K562 (cell line): Measurements from ENCODE around the gene PRDM16. TPM values are rescaled to one million over a fixed set of nuclear protein-coding genes. Genes with fewer than 3 reads are reported as not detected.

ENCODE experiments used
- ATAC-seq: fragments of 200-7000 bp; cut with Tn5 transposase; 3 replicates; pipeline ENCODE4 v1.9.1; 2020; ENCODE audit warnings: moderate library complexity
- BruUV-seq: library from RNA; stranded (reverse); fragments of 400-500 nt; replicated peaks from 2 replicates; lab custom pipeline; 2021; lab: Mats Ljungman, UMichigan
- CTCF ChIA-PET: fragments of 300-600 bp; formaldehyde crosslinking; extraction: SDS; loops from one replicate; lab custom pipeline; 2021; ENCODE audit warnings: low intra/inter-chr PET ratio; lab: Yijun Ruan, JAX
- POLR2A ChIA-PET: fragments of 300-600, 350-650 bp; sonication (Branson Sonifier 250); formaldehyde crosslinking; extraction: SDS; loops from one replicate; lab custom pipeline; 2021; ENCODE audit warnings: antibody characterized with exemption, inconsistent platforms; lab: Yijun Ruan, JAX
- DNase-seq, 4 experiments: peaks; one replicate each; pipeline versions ENCODE4 v3.0.0 to v3.0.0-alpha.2; 2011 to 2018; ENCODE audit warnings: low spot score in 3 of 4, mixed read lengths in 3 of 4; ENCODE audit errors: extremely low read depth in 1 of 4
- FAIRE-seq: peaks from 2 replicates; lab custom pipeline; 2011; peaks lifted over from hg19 to GRCh38; lab: Jason Lieb, UNC
- H2AFZ ChIP-seq: 2 replicates; pipeline ENCODE4 v1.6.0; 2011; ENCODE audit warnings: low read depth, low read length, control low read depth, inconsistent platforms
- H3K27ac ChIP-seq: fragments of 200-600 bp; 3 replicates; pipeline ENCODE4 v1.8.0; 2011; ENCODE audit warnings: low read depth, mild to moderate bottlenecking, control low read depth, inconsistent platforms, low read length, moderate library complexity, mixed read lengths; ENCODE audit errors: extremely low read depth
- H3K27me3 ChIP-seq, 2 experiments: fragments of 300-600 bp in 1 of 2; 2 replicates in 1 of 2; 3 replicates in 1 of 2; pipeline versions ENCODE4 v1.6.0 to v1.8.0; 2011; ENCODE audit warnings: inconsistent platforms in 2 of 2, low read length in 2 of 2, mild to moderate bottlenecking in 1 of 2, mixed read lengths in 1 of 2, moderate library complexity in 1 of 2; ENCODE audit not compliant: control insufficient read depth in 2 of 2, insufficient read depth in 2 of 2
- H3K36me3 ChIP-seq: fragments of 300-600 bp; 3 replicates; pipeline ENCODE4 v1.8.0; 2011; ENCODE audit warnings: mild to moderate bottlenecking, low read length, inconsistent platforms; ENCODE audit not compliant: control insufficient read depth, insufficient read depth
- H3K4me1 ChIP-seq, 2 experiments: fragments of 200-600 bp in 1 of 2; replicated peaks in 1 of 2; 2 replicates in 1 of 2; 3 replicates in 1 of 2; pipeline versions ENCODE4 v1.5.1 to v1.8.0; 2011; ENCODE audit warnings: inconsistent platforms in 2 of 2, low read length in 2 of 2, mild to moderate bottlenecking in 1 of 2, mixed read lengths in 1 of 2, moderate library complexity in 1 of 2; ENCODE audit not compliant: control insufficient read depth in 2 of 2, insufficient read depth in 2 of 2
- H3K4me2 ChIP-seq: 2 replicates; pipeline ENCODE4 v1.6.1; 2011; ENCODE audit warnings: low read length, control low read depth, inconsistent platforms, mixed read lengths; ENCODE audit not compliant: insufficient read depth
- H3K4me3 ChIP-seq: fragments of 200-600 bp; sonication (generic), shearing (Covaris generic); 2 replicates; pipeline ENCODE4 v1.5.1; 2016; ENCODE audit warnings: control low read depth, inconsistent platforms
- H3K79me2 ChIP-seq: fragments of 200-600 bp; 3 replicates; pipeline ENCODE4 v1.8.0; 2011; ENCODE audit warnings: low read length, inconsistent platforms; ENCODE audit not compliant: control insufficient read depth, insufficient read depth
- H3K9ac ChIP-seq, 2 experiments: 2 replicates each; pipeline versions ENCODE4 v1.6.0 to v1.6.1; 2011; ENCODE audit warnings: low read depth in 2 of 2, low read length in 2 of 2, control low read depth in 1 of 2, inconsistent platforms in 1 of 2, mild to moderate bottlenecking in 1 of 2, mixed read lengths in 1 of 2; ENCODE audit not compliant: insufficient read depth in 1 of 2
- H3K9me1 ChIP-seq: one replicate; pipeline ENCODE4 v1.6.0; 2011; ENCODE audit warnings: inconsistent platforms, mild to moderate bottlenecking, low read length, moderate library complexity; ENCODE audit not compliant: control insufficient read depth, insufficient read depth
- H3K9me3 ChIP-seq: replicated peaks from 2 replicates; pipeline ENCODE4 v1.5.1; 2011; ENCODE audit warnings: low read depth, low read length, inconsistent platforms; ENCODE audit not compliant: control insufficient read depth, insufficient read depth
- H4K20me1 ChIP-seq: replicated peaks from 2 replicates; pipeline ENCODE4 v1.6.1; 2011; ENCODE audit warnings: low read length, inconsistent platforms, mixed read lengths; ENCODE audit not compliant: control insufficient read depth, insufficient read depth
- NFATC3 ChIP-seq: fragments of 450-650 bp; IDR thresholded peaks from 2 replicates; pipeline ENCODE4 v1.6.1; 2017; ENCODE audit warnings: mild to moderate bottlenecking
- POLR2G ChIP-seq: fragments of 200-400 bp; formaldehyde crosslinking; IDR thresholded peaks from 2 replicates; pipeline ENCODE4 v1.6.1; 2017; ENCODE audit warnings: low read depth, mild to moderate bottlenecking, antibody characterized with exemption, low read length, moderate library complexity
- POLR3G ChIP-seq: IDR thresholded peaks from 2 replicates; pipeline ENCODE4 v1.6.1; 2011; ENCODE audit not compliant: insufficient read length, insufficient replicate concordance; ENCODE audit errors: extremely low read depth
- YBX1 ChIP-seq: fragments of 450-650 bp; IDR thresholded peaks from 2 replicates; pipeline ENCODE4 v1.7.1; 2016; ENCODE audit warnings: mild to moderate bottlenecking
- ZFX ChIP-seq: sonication (generic); formaldehyde crosslinking; IDR thresholded peaks from 2 replicates; pipeline ENCODE4 v1.8.0; 2022; ENCODE audit warnings: mild to moderate bottlenecking, missing genetic modification reagents, moderate library complexity
- WGBS: fragments of 100-300 bp; shearing (Covaris generic); methylation state at CpG from one replicate; pipeline ENCODE4 v1.1.6; 2016; ENCODE audit warnings: low coverage, mixed read lengths; ENCODE audit not compliant: insufficient coverage; ENCODE audit errors: missing lambda C conversion rate; 5-methylcytosine and 5-hydroxymethylcytosine counted together
- in situ Hi-C: fragments of 300-500 bp; cut with MboI; formaldehyde crosslinking; loops from 4 replicates; pipeline ENCODE4 v1.15.0; 2018; ENCODE audit warnings: inconsistent platforms, mixed read lengths
- intact Hi-C: fragments of 100-400 bp; cut with micrococcal nuclease; formaldehyde crosslinking; loops from 2 replicates; pipeline ENCODE4 v1.14.2; 2022
- polyA plus RNA-seq, 8 experiments: library from polyadenylated mRNA; depleted of rRNA in 4 of 8; stranded (reverse) in 5 of 8; unstranded in 3 of 8; fragments of >200 nt; fragmentation: Nextera tagmentation in 2 of 8; fragmentation: Illumina TruSeq in 1 of 8; extraction: Ambion mirVana in 2 of 8; extraction: Trizol in 1 of 8; gene quantifications; 2 replicates each; pipeline versions ENCODE4 v1.2.1 to v1.2.3, GENCODE V29; 2011 to 2014; ENCODE audit warnings: inconsistent platforms in 1 of 8, missing spikeins in 1 of 8
- total RNA-seq, 7 experiments: library from RNA; depleted of rRNA in 6 of 7; stranded (reverse); fragments of >200 nt in 6 of 7; fragmentation: Illumina TruSeq in 2 of 7; extraction: Trizol in 2 of 7; gene quantifications; 2 replicates each; pipeline versions ENCODE4 v1.2.1 to v1.2.3, GENCODE V29; 2011 to 2021; ENCODE audit warnings: low replicate concordance in 1 of 7
- TF ChIP-seq, protein P1 (sequence below): sonication (generic); formaldehyde crosslinking; IDR thresholded peaks from 2 replicates; pipeline ENCODE4 v1.8.1; 2022; ENCODE audit warnings: missing genetic modification reagents

Gene PRDM16
- total and polyA plus RNA-seq, 9 of the 15 experiments (the other 6 are each of a cell fraction or from before 2014, with no cell fraction given): 0.10 to 0.27 TPM; not detected in 7

DNA sequence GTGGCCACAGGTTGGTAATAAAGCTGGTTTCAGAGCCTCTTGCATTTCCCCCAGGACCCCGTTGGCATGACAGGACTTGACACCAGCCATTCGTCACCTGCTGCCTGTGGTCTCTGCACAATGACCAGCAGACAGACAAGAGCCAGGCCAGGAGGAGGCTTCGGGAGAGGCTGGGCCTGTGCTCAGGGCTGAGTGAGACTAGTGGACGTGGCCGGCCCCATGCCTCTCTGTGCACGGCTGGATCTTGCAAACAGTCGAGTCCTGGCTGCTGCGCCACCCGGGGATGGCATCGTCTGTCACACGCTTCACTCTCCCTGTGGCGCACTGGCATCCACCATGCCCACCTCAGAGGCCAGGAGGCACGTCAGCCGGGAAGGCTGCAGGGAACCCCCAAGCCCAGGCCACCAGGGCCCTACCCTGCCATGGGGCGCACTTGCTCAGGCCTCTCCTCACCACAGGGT, 208.0 kb downstream of the PRDM16 start (continued):
- TF ChIP-seq, protein P1, sequence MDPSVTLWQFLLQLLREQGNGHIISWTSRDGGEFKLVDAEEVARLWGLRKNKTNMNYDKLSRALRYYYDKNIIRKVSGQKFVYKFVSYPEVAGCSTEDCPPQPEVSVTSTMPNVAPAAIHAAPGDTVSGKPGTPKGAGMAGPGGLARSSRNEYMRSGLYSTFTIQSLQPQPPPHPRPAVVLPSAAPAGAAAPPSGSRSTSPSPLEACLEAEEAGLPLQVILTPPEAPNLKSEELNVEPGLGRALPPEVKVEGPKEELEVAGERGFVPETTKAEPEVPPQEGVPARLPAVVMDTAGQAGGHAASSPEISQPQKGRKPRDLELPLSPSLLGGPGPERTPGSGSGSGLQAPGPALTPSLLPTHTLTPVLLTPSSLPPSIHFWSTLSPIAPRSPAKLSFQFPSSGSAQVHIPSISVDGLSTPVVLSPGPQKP (CRISPR knock-in tag): no peak

DNA sequence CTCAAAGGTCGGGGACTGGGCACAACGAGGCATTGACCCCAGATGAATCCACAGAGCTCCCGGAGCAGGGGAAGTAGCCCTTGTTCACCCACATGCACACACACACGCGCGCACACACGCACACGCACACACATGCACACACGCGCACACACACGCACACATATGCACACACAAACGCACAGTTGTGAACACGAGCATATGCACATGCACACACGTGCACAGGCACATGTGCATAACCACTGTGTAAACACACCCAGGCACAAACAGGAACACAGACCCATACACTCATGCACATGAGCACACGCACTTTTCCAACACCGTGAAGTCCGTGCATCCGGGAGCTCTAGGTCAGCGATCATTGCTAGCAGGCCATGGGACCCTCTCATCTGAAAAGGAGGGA, 208.6 kb downstream of the PRDM16 start:
- Histone ChIP-seq H3K79me2 (no peaks in the 10 kb centered on the region), H2AFZ (no peak overlapping the region), H3K4me3 (no peak overlapping the region), H3K4me1 (no peaks in the 10 kb centered on the region; a peak in 2 of 5 replicates), H3K27me3 (peaks cover 12 to 80% of the 10 kb centered on the region in 2 experiments; a peak in 4 of 5 replicates), H3K4me2 (no peak overlapping the region), H4K20me1 (peaks cover 28% of the 10 kb centered on the region), H3K9me3 (no peaks in the 10 kb centered on the region), H3K9ac (no peak overlapping the region), H3K9me1 (no peaks in the 10 kb centered on the region), H3K27ac (no peak overlapping the region), H3K36me3 (no peaks in the 10 kb centered on the region)
- in situ Hi-C loops (no loop called here), intact Hi-C loops (no loop called here)
- ChIA-PET POLR2A (interaction anchor here (0.5 kb wide), 1 partner anchor 18 kb away, joined by 3 read pairs; no protein-coding TSS in a partner anchor), CTCF (no interaction called here)
- no TSS peak for BruUV-seq
- DNase-seq (no peak), ATAC-seq (no peak), FAIRE-seq (no peak)
- TF ChIP-seq YBX1 (no peak), POLR3G (no peak), ZFX (no peak), NFATC3 (no peak), POLR2G (no peak)
- WGBS: 1% methylated on average over 19 of the region's 19 CpGs
